ENCODE data around the gene SEMA7A.
"Not testable (repeated sequence)": the region's sequence is repeated elsewhere in the genome, so short reads cannot be mapped to it uniquely, and the experiment has no call there.

SEMA7A gene

GRCh38 chr15:74397239-74398068 lies 36.3 kb downstream of the SEMA7A start:
- no peak for DNase-seq

DNA sequence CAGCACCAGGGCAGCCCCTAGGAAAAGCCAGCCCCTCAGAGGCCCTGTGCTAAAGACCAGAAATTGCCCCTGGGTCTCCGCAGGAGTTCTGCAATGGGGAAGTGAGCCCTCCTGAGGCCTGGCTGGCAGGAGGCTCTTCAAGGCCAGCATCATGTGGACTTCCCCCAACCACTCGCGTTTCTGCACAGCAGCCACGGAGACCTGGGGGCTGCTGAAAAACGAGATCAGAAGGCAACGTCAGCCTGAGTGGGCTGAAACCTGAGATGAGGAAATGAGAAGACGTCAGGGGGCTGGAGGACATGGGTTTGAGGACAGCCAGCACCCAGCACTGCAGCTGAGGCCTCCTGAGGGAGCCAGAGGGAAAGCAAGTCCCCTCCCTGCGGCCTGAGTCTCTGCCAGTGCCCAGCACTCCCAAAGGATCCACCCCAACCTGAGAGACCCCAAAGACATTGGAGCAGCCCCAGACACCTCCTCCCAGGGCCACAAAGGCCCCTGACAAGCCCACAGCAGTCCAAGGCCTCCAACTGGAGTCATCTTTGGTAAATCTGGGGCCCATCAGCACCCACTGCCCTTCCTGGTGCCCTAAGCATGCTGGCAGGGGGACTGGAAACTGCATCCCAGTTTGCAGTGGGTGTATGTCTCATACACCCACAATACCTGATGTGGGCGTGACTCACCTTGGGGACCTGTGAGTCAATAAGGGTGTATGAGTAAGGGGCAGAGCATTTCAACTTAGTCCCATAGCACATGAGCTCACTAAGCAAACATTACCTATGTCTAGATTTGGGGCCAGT lies 37.1 kb downstream of the SEMA7A start:
- peak; percentile 62 for DNase-seq

- DNase-seq, result no peak
These were observed 37.7 kb downstream of the SEMA7A start for GRCh38 chr15:74396146-74396438.

DNA sequence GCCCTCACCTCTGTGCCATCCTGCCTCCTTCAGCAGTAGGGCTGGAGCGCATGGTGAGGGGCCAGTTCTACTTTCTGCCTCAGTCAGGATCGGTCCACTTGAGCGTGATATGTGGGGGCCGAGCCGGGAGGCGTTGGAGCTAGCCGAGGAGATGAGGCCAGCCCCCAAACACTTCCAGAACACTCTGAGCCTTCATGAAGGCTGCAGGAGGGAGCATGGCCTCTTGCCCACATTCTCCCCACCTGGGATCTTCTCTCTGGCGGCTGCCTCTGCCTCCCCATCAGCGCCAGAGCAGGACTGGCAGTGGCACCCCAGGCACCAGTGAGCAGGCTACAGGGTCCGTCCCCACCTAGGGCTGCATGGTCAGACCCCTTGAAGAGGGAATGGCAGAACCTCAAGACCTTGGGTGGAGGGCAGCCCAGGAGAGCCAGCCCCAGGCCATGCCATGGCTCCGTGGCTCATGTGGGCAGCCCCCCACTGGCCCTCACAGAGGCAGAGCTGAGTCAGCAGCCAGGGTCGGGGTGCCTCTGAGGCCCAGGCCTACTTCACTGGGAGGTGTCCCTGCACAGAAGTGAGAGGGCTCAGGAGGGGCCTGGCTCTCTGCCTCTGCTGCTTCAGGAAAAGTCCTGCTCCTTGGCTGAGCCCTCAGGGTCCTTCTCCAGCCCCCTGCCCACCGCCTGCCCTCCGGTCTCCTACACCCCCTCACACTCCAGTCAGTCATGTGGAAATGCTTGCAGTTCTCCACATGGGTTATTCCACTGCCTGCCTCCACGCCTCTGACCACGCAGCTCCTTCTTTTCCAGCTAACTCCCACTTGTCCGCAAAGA lies 38.2 kb downstream of the SEMA7A start:
- no peak for DNase-seq

DNA sequence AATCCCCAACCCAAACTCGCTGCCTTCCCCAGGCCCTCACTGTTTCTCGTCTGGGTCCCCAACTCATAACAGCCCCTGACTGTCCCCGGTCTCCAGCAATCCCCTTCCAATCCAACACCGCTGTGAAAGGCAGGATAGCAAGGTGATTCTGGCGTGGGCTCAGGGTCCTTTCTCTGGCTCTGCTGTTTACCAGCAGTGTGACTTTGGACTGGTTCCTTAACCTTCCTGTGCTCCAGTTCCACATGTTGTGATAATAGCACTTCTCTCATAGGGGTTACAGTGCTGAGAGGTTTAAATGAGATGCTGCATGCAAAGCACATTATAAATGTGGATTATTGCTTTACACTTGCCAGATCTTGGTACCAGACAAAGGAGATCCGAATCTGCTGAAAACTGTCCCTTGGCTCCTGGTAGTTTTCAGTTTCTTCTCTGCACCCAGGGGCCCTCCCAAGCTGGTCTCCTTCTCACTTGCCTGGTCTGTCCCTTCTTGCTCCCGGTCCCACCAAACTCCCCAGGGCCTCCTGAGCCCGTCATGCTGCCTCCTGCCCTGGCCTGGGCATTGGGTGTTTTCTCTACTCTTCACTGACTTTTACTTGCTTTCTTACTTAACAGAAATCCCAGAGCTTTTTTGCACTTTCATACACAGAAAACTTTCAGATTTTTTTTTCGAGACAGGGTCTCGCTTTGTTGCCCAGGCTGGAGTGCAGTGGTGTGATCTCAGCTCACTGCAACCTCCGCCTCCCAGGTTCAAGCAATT lies 39.5 kb downstream of the SEMA7A start:
- no peak for DNase-seq

- DNase-seq, result no peak
These were observed 40.3 kb downstream of the SEMA7A start for GRCh38 chr15:74393423-74393822.

DNA sequence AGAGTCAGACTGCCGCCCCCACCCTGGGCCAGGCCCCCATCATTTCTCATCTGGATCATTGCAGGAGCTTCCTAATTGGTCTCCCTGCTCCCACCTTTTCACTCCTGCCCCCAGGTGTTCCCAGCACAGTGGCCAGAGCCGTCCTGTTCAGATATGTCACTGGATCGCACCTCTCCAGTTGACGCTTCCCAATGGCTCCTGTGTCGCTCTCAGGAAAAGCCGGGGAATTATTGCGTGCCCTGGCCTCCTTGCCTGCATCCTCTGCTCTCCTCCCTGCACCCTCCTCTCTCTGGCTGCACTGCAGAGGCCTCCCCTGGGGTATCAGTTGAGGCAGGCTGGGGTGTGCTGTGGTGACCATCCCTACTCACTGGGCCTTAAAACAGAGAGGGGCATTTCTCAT lies 40.9 kb downstream of the SEMA7A start:
- DNase-seq, result no peak

DNA sequence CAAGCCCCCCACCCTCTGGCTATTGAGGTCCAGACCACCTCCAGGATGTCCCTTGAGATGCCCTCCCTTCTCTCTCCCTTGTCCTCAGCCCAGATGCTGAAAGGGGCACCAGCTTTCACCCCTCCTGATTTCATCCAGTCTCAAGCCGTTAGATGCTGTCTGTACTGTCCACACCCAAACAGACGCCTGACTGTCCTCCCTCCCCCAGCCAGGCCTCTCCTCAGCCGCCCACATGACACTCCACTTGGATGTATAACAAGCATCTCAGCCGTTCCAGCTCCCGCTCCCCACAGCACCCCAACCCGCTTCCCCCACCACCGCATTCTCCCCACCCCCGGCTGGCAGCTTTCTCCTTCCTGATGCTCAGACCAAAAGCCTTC lies 41.3 kb downstream of the SEMA7A start:
- no peak for DNase-seq

DNA sequence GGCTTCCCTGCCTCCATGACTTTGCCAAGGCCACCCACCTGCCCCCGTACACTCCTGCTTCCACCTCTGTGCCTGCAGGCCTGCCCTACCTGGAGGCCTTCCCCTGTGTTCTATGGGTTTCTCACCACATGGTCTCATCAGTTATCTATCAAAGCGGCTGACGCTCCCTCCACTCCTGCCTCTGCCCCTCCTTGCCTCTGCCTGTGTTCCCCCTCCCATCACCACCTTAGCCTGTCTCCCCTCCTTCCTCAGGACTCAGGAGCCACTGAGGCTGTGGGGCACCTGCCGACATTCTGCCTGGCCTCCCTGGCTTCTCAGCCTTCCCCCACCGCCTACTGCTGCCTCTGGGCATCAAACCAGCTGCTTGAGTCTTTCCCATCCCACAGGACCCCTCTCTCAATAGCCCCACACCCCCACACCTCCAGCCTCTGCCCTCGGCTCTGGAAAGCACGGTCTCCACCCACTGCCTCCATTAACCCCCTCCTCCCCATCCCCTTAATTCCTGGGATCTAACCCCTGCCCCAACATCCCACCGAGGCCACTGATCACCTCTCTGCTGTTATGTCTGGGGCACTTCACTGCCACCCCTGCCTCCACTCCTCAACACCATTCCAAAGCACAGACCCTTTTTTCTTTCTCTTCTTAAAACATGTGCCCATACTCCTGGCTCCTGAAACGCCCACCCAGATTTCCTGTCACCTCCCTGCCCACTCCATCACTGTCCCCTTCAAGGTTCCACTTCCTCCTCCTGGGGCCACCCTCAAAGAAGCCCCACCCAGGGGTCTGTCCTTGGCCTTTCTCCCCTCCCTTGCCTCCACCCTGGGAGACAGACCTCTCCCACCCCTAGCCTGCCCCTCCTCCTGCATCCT lies 41.9 kb downstream of the SEMA7A start:
- DNase-seq, result no peak

DNA sequence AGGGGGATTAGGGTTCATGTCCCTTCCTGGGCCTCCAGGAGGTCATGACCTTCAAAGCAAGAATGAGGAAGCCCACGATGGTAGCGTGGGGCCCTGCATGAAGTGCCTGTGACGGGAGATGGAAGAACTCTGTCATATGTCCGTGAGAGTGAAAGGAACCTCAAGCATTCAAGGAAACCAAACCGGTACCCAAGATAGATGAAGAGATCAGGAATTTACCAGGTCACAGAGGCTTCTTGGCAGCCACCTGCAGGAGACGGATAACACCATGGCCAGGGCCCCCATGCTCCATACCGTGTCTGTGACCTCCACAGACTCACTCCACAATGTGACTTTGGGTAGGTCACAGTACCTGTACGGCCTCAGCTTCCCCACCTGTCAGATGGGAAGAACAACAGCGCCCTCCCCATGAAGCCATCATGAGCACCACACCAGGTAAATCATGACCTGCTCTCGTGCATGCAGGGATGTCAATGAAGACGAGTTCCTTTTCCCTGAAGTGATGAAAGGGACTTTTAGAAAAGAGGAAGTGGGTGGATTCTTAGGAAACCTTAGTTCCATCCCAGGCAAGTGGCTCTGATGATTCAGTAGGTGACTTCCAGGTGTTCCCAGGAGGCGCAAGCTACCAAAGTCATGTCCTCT lies 43.0 kb downstream of the SEMA7A start:
- no peak for DNase-seq

DNA sequence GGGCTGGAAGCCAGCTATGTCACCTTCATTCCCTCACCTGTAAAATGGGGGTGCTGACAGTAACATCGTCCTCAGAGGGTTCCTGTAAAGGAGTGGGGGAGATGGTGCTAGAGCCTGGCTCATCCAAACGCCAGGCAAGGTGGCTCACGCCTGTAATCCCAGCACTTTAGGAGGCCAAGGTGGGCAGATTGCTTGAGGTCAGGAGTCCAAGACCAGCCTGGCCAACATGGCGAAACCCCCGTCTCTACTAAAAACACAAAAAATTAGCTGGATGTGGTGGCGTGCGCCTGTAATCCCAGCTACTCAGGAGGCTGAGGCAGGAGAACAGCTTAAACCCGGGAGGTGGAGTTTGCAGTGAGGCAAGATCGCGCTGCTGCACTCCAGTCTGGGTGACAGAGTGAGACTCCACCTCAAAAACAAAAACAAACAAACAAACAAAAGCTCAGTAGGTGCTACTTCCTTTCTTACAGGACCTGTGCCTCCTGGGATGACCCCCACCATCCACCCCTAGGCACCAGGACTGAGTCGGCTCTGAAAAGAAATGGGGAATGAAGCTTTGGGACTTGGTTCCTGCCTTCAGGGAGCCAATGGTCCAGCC lies 43.6 kb downstream of the SEMA7A start:
- not testable (repeated sequence) for DNase-seq

DNA sequence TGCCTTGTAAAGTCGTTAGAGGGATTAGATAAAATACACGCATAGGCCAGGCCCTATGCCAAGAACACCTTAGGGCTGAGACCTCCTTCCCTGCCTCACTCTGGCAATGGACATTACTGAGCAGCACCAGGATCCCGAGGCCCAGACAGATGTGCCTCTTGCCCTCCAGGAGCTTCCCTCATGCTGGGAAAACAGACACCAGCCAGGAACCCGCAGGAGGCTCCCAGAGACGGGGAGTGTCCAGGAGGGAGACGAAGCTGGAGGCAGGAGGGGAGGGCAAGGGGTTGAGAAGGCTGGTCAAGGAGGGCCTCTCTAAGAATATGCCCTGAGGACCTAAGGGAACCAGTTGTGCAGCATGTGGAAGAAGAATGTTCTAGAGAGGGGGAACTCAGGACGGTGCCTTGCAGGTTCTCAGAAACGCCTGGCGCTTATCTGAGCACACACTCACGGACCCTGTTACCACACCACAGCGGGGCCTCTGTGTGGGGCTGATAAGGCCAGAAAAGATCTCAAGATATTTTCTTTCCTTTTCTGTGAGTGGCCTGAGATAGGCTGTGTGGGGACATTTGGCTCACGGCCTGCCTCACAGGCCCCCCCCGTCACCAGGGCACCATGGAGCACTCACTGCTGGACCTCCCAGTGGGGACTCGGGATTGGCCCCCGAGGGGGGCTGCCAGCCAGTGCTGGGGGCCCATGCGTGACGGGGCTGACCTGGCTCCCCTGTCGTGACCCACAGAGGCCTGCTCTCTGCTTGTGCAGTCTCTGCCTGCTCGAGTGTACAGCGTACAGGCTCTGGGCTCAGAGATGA lies 44.3 kb downstream of the SEMA7A start:
- DNase-seq, result no peak

DNA sequence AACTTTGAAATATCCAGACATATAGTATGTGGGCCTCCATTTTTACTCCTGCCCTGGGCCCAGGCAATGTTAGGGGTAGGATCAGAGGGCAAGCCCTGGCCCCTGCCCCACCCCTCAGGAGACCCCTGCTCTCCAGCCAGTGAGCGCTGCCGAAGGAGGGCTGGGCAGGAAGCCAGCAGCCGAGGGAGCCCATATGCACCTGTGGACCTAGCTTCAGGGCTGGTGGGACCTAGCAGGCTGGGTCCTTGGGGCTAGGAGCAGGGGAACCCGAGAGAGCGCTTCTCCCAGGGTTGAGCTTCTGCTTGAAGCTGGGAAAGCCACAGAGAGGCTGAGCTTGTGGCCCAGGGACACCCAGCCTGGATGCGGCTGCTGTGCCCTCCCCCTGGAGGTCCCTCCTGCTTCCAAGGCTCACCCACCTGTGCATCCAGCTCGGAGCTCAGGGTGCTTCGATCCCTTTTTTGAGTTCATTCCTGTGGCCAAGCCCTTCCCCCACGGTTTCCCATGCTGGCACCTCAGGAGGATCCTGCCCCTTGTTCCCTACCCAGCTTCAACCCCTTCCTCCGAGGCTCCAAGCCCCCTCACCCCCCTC lies 45.3 kb downstream of the SEMA7A start:
- DNase-seq, result no peak

GRCh38 chr15:74387621-74388362 lies 46.0 kb downstream of the SEMA7A start:
- DNase-seq, result no peak

DNA sequence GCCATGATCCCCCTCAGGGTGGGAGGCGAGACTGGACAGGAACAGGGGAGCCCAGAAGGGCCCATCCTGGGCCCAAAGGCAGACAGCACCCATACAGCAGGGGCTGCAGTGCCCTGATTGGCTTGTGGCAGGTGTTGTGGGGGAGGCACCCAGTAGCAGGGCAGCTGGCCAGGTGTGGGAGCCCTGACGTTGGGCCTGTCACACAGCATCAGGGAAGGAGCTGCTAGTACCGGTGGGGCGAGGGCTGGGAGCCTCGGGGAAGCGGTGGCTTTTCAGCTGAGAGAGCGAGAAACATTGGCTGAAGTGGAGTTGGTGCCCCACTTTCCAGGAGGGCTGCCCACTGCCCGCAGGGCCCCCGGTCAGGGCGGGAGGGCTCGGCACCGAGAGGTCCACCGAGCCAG lies 46.6 kb downstream of the SEMA7A start:
- no peak for DNase-seq

DNA sequence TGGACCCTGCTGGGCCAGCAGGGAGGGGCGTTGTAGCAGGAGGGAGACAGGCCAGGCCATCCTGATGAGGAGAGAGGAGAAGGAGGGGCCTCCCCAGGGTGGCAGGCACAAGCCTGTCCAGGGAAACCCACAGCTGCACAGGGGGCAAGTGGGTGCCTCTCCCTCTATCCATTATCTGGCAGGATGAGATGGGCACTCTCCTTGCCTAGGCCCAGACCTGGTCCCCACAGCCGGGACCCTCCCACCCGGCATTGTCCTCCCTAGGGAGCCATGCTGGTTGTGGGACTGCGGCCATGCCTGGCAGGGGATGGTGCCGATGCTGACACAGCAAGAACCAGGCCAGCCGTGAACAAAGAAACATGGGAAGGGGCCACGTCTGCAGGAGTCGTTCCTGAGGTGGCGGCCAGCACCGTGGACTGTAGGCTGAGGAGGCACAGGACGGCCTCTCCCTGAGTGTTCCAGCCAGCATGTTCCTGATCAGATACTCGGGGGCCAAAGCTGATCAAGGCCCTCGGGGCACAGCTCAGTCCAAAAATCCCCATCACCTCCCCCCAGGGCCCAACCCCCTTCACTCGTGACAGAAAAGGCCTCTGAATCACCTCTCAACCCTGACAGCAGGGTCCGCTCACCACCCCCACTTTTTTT lies 47.1 kb downstream of the SEMA7A start:
- DNase-seq, result no peak

DNA sequence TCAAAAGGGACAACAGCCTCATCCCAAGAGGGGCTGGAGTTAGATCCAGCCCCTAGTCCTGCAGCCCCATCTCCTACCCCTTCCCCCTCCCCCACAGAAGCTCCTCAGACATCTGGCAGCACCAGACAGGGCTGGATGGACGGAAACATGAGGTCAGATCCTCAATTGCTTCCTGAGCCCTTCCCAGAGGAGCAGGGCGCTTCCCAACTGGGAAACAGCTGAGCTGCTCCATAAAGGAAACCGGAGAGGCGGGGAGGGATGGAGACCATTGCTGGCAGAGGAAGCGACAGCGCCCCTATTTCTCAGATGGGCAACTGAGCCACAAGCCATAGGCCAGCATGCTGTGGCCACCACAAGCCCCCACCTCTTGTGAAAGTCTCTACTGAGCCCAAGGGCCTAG lies 48.0 kb downstream of the SEMA7A start:
- no peak for DNase-seq

Measured in stimulated activated CD4-positive, alpha-beta T cell treated with anti-CD3 and anti-CD28 coated beads, Interleukin-4, amount 100 ng/mL, for 1 hour (primary cell).